Activated CD8-positive, alpha-beta memory T cell treated with anti-CD3 and anti-CD28 coated beads, Interleukin-2, amount 50 U/mL, for 1 hour (primary cell): Measurements from ENCODE around the gene AHI1.

Experiments used
- DNase-seq: peaks from one replicate; pipeline ENCODE4 v3.0.0-alpha.2; 2020; ENCODE audit errors: extremely low read depth

AHI1 gene

GRCh38 chr6:135328136-135328535 is 169.4 kb downstream of the AHI1 start:
- DNase-seq: no peak

GRCh38 chr6:135325624-135326424 is 171.7 kb downstream of the AHI1 start:
- DNase-seq: no peak

GRCh38 chr6:135324531-135324930 is 173.0 kb downstream of the AHI1 start:
- DNase-seq: no peak

- no peak for DNase-seq
These were observed 173.6 kb downstream of the AHI1 start for GRCh38 chr6:135323979-135324378.

GRCh38 chr6:135323202-135323668 is 174.3 kb downstream of the AHI1 start:
- DNase-seq: no peak

GRCh38 chr6:135322427-135323201 is 174.9 kb downstream of the AHI1 start:
- no peak for DNase-seq

GRCh38 chr6:135320721-135321621 is 176.6 kb downstream of the AHI1 start:
- no peak for DNase-seq

GRCh38 chr6:135319819-135320218 is 177.7 kb downstream of the AHI1 start:
- no peak for DNase-seq

- DNase-seq: no peak
These were observed 178.6 kb downstream of the AHI1 start for GRCh38 chr6:135318738-135319469.

GRCh38 chr6:135314543-135314942 is 183.0 kb downstream of the AHI1 start:
- DNase-seq: no peak

- no peak for DNase-seq
These were observed 185.9 kb downstream of the AHI1 start for GRCh38 chr6:135311446-135312200.

GRCh38 chr6:135310291-135310690 is 187.2 kb downstream of the AHI1 start:
- no peak for DNase-seq

GRCh38 chr6:135306740-135307420 is 190.7 kb downstream of the AHI1 start:
- DNase-seq: no peak

- DNase-seq: no peak
These were observed 191.4 kb downstream of the AHI1 start for GRCh38 chr6:135306166-135306565.

- no peak for DNase-seq
These were observed 191.9 kb downstream of the AHI1 start for GRCh38 chr6:135305684-135306083.

GRCh38 chr6:135304883-135305282 is 192.7 kb downstream of the AHI1 start:
- no peak for DNase-seq

- no peak for DNase-seq
These were observed 196.2 kb downstream of the AHI1 start for GRCh38 chr6:135301304-135301703.

- no peak for DNase-seq
These were observed 197.0 kb downstream of the AHI1 start for GRCh38 chr6:135300576-135300975.

- no peak for DNase-seq
These were observed 198.3 kb downstream of the AHI1 start for GRCh38 chr6:135299256-135299655.

- no peak for DNase-seq
These were observed 199.1 kb downstream of the AHI1 start for GRCh38 chr6:135298455-135298854.
